NCI-H1105 (cell line): ENCODE data around the gene RFNG.
A peak's percentile ranks its signal among the peaks of the same experiment; 100 is the strongest.

Source experiments
- DNase-seq: peaks from one replicate; lab custom pipeline; 2025; lab: John Stamatoyannopoulos, UW

Gene RFNG

GRCh38 chr17:82051776-82052637 lies at the start of gene RFNG, which contains the start of gene GPS1:
TSS of gene RFNG (minus strand) at chr17:82051811. CDS start at chr17:82051766, 45 bp downstream.
TSS of gene GPS1 (plus strand) at chr17:82051898. CDS start at chr17:82051932, 34 bp downstream.
- peak; percentile 66 for DNase-seq

GRCh38 chr17:82101301-82101715 lies 49.7 kb upstream of the RFNG start:
- no peak for DNase-seq

GRCh38 chr17:82100502-82101298 lies 49.1 kb upstream of the RFNG start:
- DNase-seq = no peak

GRCh38 chr17:82098939-82099763 lies 47.5 kb upstream of the RFNG start:
- DNase-seq = no peak

- peak; percentile 91 for DNase-seq
These were observed 46.7 kb upstream of the RFNG start, which contains the start of gene FASN for GRCh38 chr17:82098169-82098938. TSS of gene FASN (minus strand) at chr17:82098236. CDS start at chr17:82096445, 1,791 bp downstream.

- DNase-seq = no peak
These were observed 46.2 kb upstream of the RFNG start for GRCh38 chr17:82097919-82098168.

GRCh38 chr17:82097184-82097918 lies 45.7 kb upstream of the RFNG start:
- no peak for DNase-seq

GRCh38 chr17:82096709-82097183 lies 45.1 kb upstream of the RFNG start:
- DNase-seq = no peak

GRCh38 chr17:82095777-82096708 lies 44.4 kb upstream of the RFNG start:
- DNase-seq = no peak

GRCh38 chr17:82094931-82095776 lies 43.5 kb upstream of the RFNG start:
- no peak for DNase-seq

GRCh38 chr17:82092995-82093751 lies 41.6 kb upstream of the RFNG start:
- no peak for DNase-seq

GRCh38 chr17:82092628-82092994 lies 41.0 kb upstream of the RFNG start:
- DNase-seq = no peak

- DNase-seq = no peak
These were observed 40.5 kb upstream of the RFNG start for GRCh38 chr17:82092094-82092586.

- no peak for DNase-seq
These were observed 39.9 kb upstream of the RFNG start for GRCh38 chr17:82091264-82092066.

- no peak for DNase-seq
These were observed 39.1 kb upstream of the RFNG start for GRCh38 chr17:82090549-82091263.
